HG03432 (cell line): ENCODE results near the gene NXT1.
A peak's percentile ranks its signal among the peaks of the same experiment; 100 is the strongest.
"Not testable (repeated sequence)": the region's sequence is repeated elsewhere in the genome, so short reads cannot be mapped to it uniquely, and the experiment has no call there.

Experiments
- ATAC-seq: cut with Tn5 transposase; IDR thresholded peaks from one replicate; pipeline ENCODE4 v1.9.1; 2021; ENCODE audit warnings: mild to moderate bottlenecking, moderate library complexity; ENCODE audit not compliant: unreplicated experiment

The NXT1 gene

DNA sequence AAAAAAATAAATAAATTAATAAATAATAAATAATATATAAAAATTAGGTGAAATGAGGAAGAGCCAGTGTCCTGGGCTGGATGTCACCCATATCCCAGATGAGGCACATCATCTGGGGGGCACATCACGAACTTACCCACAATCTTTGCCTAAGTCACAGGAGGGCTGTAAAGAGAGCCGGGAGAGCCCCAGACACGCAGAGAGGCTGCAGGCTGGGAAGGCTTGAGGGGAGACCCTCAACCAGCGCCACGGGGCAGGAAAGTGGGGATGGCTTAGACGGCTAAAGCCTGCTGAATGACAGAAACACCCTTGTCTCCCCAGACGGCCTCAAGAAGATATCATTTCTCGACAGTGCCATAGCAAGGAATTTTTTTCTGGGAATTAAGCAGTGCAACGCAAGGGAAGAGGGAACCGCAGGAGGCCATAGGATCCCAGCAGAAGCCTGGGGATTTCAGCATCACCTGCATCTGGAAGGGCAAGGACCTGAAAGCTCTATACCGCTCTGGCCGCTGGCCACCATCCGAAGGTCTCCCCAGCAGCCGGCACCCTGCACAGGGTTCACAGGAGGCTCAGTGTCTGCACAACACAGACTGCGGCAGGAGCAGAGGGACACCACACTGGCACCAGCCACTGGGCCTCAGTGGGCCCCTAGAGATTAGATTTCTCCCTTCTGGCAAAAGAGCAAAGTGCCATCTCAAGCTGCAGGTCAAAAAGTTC lies 22.8 kb upstream of the NXT1 start:
- no peak for ATAC-seq

DNA sequence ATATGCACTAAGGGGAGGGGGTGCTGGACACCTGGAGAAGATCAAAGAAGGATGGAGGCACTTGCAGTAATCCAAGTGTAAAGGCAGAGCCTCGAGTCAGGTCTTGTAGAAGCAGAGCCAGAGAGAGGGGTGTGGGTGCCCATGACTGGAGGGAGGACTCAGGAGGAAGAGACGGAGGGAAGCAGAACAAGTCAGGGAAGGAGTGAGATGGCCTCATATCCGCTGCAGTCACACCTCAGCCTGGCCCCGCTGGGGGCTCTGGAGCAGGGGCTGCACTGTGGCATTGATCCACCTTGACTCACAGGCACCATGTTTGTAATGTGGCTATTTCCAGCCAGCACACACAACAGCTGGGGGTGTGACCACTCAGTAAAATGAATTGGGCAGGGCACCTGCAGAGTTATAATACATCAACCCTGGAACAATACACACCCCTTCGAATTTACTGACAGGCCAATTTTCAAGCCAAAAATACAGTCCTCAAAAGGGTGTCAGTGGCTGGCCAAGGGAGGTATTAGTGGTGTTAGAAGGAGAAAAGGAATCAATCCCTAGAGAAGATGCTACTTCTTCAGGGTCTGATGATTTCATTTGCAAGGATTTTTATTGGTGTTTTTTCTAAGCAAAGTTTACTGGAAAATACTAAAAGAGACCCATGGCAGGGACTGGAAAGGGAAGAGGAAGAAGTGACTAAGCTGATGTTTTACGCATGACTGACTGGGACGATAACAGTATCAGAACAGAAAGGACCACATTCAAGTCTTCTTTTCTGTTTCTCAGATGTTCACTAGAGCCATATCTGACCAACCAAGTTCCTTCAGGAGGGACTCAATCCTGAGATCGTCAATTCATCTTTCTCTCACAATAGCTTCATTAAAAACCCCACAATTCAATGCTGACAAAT lies 18.9 kb upstream of the NXT1 start:
- ATAC-seq = no peak

GRCh38 chr20:23332467-23332866 lies 18.1 kb upstream of the NXT1 start:
- no peak for ATAC-seq

GRCh38 chr20:23334111-23334510 lies 16.5 kb upstream of the NXT1 start:
- no peak for ATAC-seq

- no peak for ATAC-seq
Observed at GRCh38 chr20:23335521-23335920, 15.1 kb upstream of the NXT1 start.

DNA sequence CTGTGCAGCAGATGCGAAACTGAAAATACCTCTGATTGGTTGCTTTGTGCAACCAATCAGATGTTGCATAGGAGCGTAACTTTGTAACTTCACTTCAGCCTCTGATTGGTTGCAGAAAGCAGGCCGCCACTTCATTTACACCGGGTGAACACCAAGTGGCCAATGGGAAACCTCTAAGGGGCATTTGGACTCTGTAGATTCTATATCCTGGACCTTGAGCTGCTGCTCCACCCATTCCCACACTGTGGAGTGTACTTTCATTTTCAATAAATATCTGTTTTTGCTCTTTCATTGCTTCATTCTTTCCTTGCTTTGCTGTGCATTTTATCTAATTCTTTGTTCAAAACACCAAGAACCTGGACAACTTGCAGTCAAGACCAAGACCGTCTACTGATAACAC lies 14.1 kb upstream of the NXT1 start:
- no peak for ATAC-seq

GRCh38 chr20:23337312-23337711 lies 13.3 kb upstream of the NXT1 start:
- ATAC-seq = no peak

GRCh38 chr20:23339986-23340385 lies 10.6 kb upstream of the NXT1 start:
- ATAC-seq = no peak

GRCh38 chr20:23340524-23340923 lies 10.1 kb upstream of the NXT1 start:
- ATAC-seq = peak; percentile 55

DNA sequence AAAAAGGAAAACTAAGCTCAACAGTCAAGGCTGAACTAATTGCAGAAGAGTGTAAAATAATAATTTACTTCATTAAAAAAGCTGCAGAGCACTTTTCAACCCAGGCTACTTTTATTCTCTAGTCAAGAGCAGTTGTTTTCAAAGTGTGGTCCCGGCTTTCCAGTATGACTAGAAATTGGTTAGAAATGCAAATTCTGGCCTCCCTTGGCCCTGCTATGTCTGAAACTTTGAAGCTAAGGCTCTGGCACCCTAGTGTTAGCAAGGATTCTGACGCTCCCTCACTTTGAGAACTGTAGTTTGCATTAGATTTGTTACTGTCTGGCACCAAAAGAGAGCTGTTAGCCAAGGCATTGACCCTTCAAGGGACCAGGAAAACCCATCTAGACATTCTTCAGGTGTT lies 9.5 kb upstream of the NXT1 start:
- no peak for ATAC-seq

GRCh38 chr20:23343590-23343989 lies 7.0 kb upstream of the NXT1 start:
- ATAC-seq = no peak

- ATAC-seq = no peak
Observed at GRCh38 chr20:23344336-23344735, 6.3 kb upstream of the NXT1 start.

DNA sequence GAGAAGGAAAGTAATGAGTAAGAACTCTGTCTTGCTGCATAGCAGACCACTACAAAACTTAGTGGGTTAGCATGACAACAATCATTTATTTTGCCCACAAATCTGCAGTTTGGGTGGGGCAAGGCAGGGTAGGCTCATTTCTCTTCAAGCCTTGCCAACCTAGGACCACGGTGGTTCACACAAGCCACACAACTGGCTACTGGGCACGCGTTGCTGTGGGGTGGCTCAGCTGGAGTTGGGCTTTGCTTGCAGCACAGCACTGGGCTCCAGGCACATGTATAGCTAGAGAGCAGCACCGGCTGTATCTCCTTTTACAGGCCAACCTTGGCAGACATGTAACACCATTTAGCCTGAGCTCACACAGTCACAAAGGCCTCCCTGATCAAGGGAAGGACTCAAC lies 4.6 kb upstream of the NXT1 start:
- ATAC-seq = no peak

- no peak for ATAC-seq
Observed at GRCh38 chr20:23347791-23348190, 2.8 kb upstream of the NXT1 start.

GRCh38 chr20:23348510-23348909 lies 2.1 kb upstream of the NXT1 start:
- not testable (repeated sequence) for ATAC-seq

DNA sequence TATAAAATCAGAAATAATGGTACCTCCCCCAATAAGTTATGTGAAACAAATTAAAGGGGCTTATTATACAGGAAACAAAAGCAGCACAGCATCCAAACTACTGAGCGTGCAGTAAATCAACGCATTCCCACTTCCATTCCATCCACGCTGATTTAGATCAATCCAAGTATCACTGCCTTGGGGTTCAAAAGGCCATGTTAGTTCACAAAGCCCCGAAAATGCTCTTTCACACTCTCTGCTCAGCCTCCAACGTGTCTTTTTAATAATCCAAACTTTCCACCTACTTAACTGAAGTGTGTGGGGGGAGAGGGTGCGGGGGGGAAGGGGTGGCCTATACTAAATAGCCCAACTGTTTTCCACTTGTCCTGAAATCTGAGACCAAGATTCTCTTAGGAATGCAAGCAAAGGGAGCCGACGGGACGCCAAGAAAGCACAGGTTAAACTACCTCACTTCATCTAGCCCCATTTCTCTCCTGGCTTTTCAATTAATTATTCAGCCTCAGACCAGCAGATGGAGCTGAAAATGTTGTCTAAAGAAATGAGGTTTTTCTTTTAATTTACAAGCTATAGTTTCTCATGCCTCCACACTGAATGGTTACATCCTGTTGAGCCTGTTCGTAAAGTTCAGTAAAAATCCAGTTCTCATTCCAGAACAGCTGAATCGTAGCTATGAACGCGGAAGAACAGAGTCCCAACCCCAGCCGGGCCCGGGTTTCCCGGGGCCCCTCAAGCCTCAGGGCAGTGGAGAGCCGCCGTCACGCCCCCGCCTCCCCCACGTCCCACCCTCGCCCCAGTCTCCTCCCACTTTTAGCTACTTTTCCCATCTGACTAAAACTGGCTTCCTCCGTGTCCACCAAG lies 1.0 kb upstream of the NXT1 start:
- ATAC-seq = peak; percentile 54

- peak; percentile 23 for ATAC-seq
Observed at GRCh38 chr20:23350904-23351838, 580 bp downstream of the NXT1 start.

DNA sequence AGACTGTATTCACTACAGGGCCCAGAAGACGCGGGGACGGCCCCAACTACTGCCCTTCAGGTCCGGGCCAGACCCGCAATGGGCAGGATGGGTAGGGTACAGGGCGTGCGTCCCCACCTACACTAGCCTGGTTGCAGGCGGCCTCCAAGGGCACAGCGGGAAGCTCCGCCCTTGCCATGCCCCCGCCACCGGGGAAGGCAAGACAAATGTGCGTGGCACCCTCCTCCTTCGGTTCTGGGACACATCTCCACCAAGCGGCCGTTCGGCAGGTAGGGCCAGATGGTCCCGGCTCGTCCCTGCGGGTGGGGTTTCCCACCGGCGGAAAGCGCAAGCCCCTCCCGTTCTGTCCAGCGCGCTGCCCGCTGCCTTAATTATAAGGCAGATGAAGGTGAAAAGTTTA lies 5.6 kb downstream of the NXT1 start:
- no peak for ATAC-seq

DNA sequence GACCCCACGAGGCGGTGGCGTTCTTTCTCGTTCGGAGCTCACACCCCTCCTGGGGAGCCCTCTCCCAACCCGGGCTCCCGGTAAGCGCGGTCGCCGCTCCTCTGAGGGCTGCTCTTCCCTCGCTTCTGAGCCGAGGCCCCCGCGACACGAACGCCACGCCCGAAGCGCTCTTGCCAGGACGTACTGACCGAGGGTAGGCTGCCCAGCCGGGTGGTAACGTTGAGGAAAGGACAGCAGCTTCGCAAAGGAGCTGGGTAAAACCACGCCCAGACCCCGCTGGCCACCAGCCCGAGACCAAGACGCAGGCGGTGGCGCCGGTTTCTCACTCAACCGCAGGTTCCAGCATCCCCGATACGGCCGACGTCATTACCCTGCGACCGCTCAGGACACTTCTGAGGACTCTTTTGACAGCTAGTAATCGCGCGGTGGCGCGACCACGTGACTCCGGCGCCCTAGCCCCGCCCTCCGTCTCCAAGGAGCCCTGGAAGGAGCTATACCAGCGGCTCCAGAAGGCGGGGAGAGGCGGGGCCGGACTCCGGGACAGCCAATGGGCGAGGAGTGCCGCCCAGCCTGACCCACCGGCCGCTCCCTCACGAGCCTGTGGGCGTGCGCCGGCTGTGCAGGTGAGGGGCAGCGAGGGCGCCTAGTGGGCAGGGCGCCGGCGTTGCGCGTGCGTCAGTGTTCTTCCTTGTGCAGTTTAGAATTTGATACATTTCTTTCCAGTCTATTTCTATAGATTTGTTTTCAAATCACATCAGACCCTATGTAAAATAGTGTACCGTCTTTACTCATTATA lies 7.4 kb downstream of the NXT1 start:
- peak; percentile 78 for ATAC-seq

DNA sequence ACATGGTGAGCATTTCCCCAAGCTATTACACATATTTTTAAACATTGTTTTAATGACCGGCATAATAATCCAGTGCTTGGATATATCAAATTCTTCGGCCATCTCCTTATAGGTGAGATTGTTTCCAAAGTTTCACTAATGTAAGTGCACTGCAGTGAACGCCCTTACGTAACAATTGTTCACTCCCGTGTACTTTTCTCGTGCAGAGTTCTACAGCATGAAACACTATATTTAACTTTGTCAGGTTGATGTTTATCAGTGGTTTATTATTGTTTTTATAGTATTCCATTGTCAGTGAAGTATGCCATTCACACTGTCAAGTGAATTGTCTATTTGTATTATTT lies 7.9 kb downstream of the NXT1 start:
- ATAC-seq = no peak
